ENCODE measurements around the gene POLR2J. TPM values are rescaled to one million over a fixed set of nuclear protein-coding genes. Genes with fewer than 3 reads are reported as not detected.
A peak's percentile ranks its signal among the peaks of the same experiment; 100 is the strongest.
"Not testable (repeated sequence)": the region's sequence is repeated elsewhere in the genome, so short reads cannot be mapped to it uniquely, and the experiment has no call there.

POLR2J gene
- total RNA-seq, 1 donor from 2014 or later: 58.7 TPM

GRCh38 chr7:102497308-102497707, 18.6 kb upstream of the POLR2J start:
- intact Hi-C loops (cut with DNase I): not testable (repeated sequence)
- DNase-seq (ENCODE audit: low spot score): peak; percentile 75

- intact Hi-C loops (cut with DNase I): not testable (repeated sequence)
- peak; percentile 70 for DNase-seq (ENCODE audit: low spot score)
These were observed 18.1 kb upstream of the POLR2J start for GRCh38 chr7:102496861-102497260.

GRCh38 chr7:102494473-102495149, 15.9 kb upstream of the POLR2J start:
- intact Hi-C loops (cut with DNase I); DNase-seq (ENCODE audit: low spot score): not testable (repeated sequence)

- DNase-seq (ENCODE audit: low spot score); intact Hi-C loops (cut with DNase I): not testable (repeated sequence)
These were observed 15.3 kb upstream of the POLR2J start for GRCh38 chr7:102494026-102494425.

- intact Hi-C loops (cut with DNase I): not testable (repeated sequence)
These were observed 14.7 kb upstream of the POLR2J start for GRCh38 chr7:102493220-102493935.

GRCh38 chr7:102490529-102491075, 11.9 kb upstream of the POLR2J start:
- intact Hi-C loops (cut with DNase I): not testable (repeated sequence)
- DNase-seq (ENCODE audit: low spot score): peak; percentile 71

More at GRCh38 chr7:102493220-102493935, 14.7 kb upstream of the POLR2J start:
- not testable (repeated sequence) for DNase-seq (ENCODE audit: low spot score)

GRCh38 chr7:102484317-102484716, 5.6 kb upstream of the POLR2J start:
- intact Hi-C loops (cut with DNase I); DNase-seq (ENCODE audit: low spot score): not testable (repeated sequence)

- DNase-seq (ENCODE audit: low spot score); intact Hi-C loops (cut with DNase I): not testable (repeated sequence)
These were observed 3.2 kb upstream of the POLR2J start for GRCh38 chr7:102481962-102482361.

GRCh38 chr7:102479982-102480637, 1.4 kb upstream of the POLR2J start:
- DNase-seq (ENCODE audit: low spot score): peak; percentile 71
- intact Hi-C loops (cut with DNase I): not testable (repeated sequence)

GRCh38 chr7:102479209-102479584, 475 bp upstream of the POLR2J start:
- intact Hi-C loops (cut with DNase I); DNase-seq (ENCODE audit: low spot score): not testable (repeated sequence)

- intact Hi-C loops (cut with DNase I); DNase-seq (ENCODE audit: low spot score): not testable (repeated sequence)
These were observed 3.8 kb downstream of the POLR2J start for GRCh38 chr7:102474736-102475435.

GRCh38 chr7:102474116-102474515, 4.6 kb downstream of the POLR2J start:
- intact Hi-C loops (cut with DNase I): not testable (repeated sequence)
- peak; percentile 53 for DNase-seq (ENCODE audit: low spot score)

- peak; percentile 69 for DNase-seq (ENCODE audit: low spot score)
These were observed 5.3 kb downstream of the POLR2J start for GRCh38 chr7:102473271-102473991.

GRCh38 chr7:102472126-102473041, 6.3 kb downstream of the POLR2J start:
- peak; percentile 57 for DNase-seq (ENCODE audit: low spot score)
- intact Hi-C loops (cut with DNase I): no loop called here

More at GRCh38 chr7:102473271-102473991, 5.3 kb downstream of the POLR2J start:
- intact Hi-C loops (cut with DNase I): no loop called here

- intact Hi-C loops (cut with DNase I): no loop called here
- DNase-seq (ENCODE audit: low spot score): no peak
These were observed 7.0 kb downstream of the POLR2J start for GRCh38 chr7:102471791-102472125.

GRCh38 chr7:102469972-102470825, 8.5 kb downstream of the POLR2J start:
- DNase-seq (ENCODE audit: low spot score): peak; percentile 67
- intact Hi-C loops (cut with DNase I): loop anchor here (5.0 kb wide), 1 partner anchor 58 kb away; no protein-coding TSS in a partner anchor
